HCT116 (cell line): ENCODE measurements around the gene EFCAB8. TPM values are rescaled to one million over a fixed set of nuclear protein-coding genes. Genes with fewer than 3 reads are reported as not detected.

Experiments
- ATAC-seq: fragments of 200-7000 bp; cut with Tn5 transposase; 2 replicates; pipeline ENCODE4 v1.9.1; 2020; ENCODE audit warnings: mild to moderate bottlenecking, moderate library complexity
- BruUV-seq: library from RNA; stranded (reverse); fragments of 400-500 nt; replicated peaks from 2 replicates; lab custom pipeline; 2021; lab: Mats Ljungman, UMichigan
- CTCF ChIA-PET: fragments of 300-600 bp; sonication (Branson Sonifier 250); formaldehyde crosslinking; loops from one replicate; lab custom pipeline; 2021; ENCODE audit warnings: antibody characterized with exemption; lab: Charles Lee
- POLR2A ChIA-PET: fragments of 300-600, 350-600 bp; sonication (Branson Sonifier 250); formaldehyde crosslinking; loops from one replicate; lab custom pipeline; 2021; ENCODE audit warnings: antibody characterized with exemption; lab: Charles Lee
- RAD21 ChIA-PET, 2 experiments: fragments of 300-600 bp; sonication (Branson Sonifier 250); formaldehyde crosslinking; loops; one replicate each; lab custom pipeline; 2023; ENCODE audit warnings: low total read pairs in 2 of 2; ENCODE audit not compliant: uncharacterized antibody in 2 of 2, unreplicated experiment in 2 of 2, low non-redundant PET in 1 of 2; lab: Charles Lee
- DNase-seq: peaks from one replicate; pipeline ENCODE4 v3.0.0-alpha.2; 2010; ENCODE audit warnings: low read depth, low spot score
- H2AFZ ChIP-seq: fragments of 200-600 bp; shearing (Covaris generic), sonication (generic); 2 replicates; pipeline ENCODE4 v1.6.1; 2017; ENCODE audit warnings: low read depth, mixed run types, mixed read lengths, antibody characterized with exemption, low read length; ENCODE audit not compliant: poor library complexity, severe bottlenecking
- H3K27ac ChIP-seq: 2 replicates; pipeline ENCODE4 v1.5.1; 2012; ENCODE audit warnings: low read depth, low read length
- H3K27me3 ChIP-seq: fragments of 200-600 bp; sonication (generic); 2 replicates; pipeline ENCODE4 v1.6.1; 2016; ENCODE audit warnings: mixed run types, low read length, mixed read lengths; ENCODE audit not compliant: insufficient read depth
- H3K36me3 ChIP-seq, 2 experiments: fragments of 200-500 bp in 1 of 2; fragments of 200-600 bp in 1 of 2; sonication (Bioruptor generic) in 1 of 2; sonication (generic) in 1 of 2; 2 replicates each; pipeline versions ENCODE4 v1.5.1 to v1.6.1; 2014 to 2016; ENCODE audit warnings: low read length in 2 of 2, inconsistent platforms in 1 of 2, mixed read lengths in 1 of 2, mixed run types in 1 of 2; ENCODE audit not compliant: insufficient read depth in 2 of 2, control insufficient read depth in 1 of 2
- H3K4me1 ChIP-seq, 2 experiments: fragments of 200-600 bp in 1 of 2; sonication (generic) in 1 of 2; 2 replicates each; pipeline versions ENCODE4 v1.5.1 to v1.6.1; 2012 to 2017; ENCODE audit warnings: low read length in 2 of 2, inconsistent platforms in 1 of 2, mild to moderate bottlenecking in 1 of 2, mixed read lengths in 1 of 2, mixed run types in 1 of 2, moderate library complexity in 1 of 2; ENCODE audit not compliant: insufficient read depth in 2 of 2, control insufficient read depth in 1 of 2
- H3K4me2 ChIP-seq: fragments of 200-600 bp; sonication (generic); 2 replicates; pipeline ENCODE4 v1.6.1; 2017; ENCODE audit warnings: mixed run types, low read length, mixed read lengths
- H3K4me3 ChIP-seq, 2 experiments: fragments of 200-600 bp in 1 of 2; sonication (generic) in 1 of 2; replicated peaks in 1 of 2; 2 replicates each; pipeline ENCODE4 v1.5.1; 2011 to 2016; ENCODE audit warnings: low read length in 2 of 2, control low read depth in 1 of 2, low read depth in 1 of 2, mild to moderate bottlenecking in 1 of 2, mixed read lengths in 1 of 2, mixed run types in 1 of 2
- H3K79me2 ChIP-seq: fragments of 200-600 bp; sonication (generic); 2 replicates; pipeline ENCODE4 v1.6.1; 2017; ENCODE audit warnings: mild to moderate bottlenecking, mixed run types, low read length, moderate library complexity, mixed read lengths; ENCODE audit not compliant: insufficient read depth
- H3K9ac ChIP-seq: fragments of 200-600 bp; sonication (generic); 2 replicates; pipeline ENCODE4 v1.6.1; 2016; ENCODE audit warnings: low read length, mixed read lengths
- H3K9me2 ChIP-seq: fragments of 200-600 bp; sonication (generic), shearing (Covaris generic); 2 replicates; pipeline ENCODE4 v1.6.1; 2017; ENCODE audit warnings: mixed run types, mild to moderate bottlenecking, moderate library complexity; ENCODE audit not compliant: insufficient read depth
- H3K9me3 ChIP-seq, 2 experiments: fragments of 200-500 bp in 1 of 2; fragments of 200-600 bp in 1 of 2; sonication (Bioruptor generic) in 1 of 2; sonication (generic) in 1 of 2; 2 replicates each; pipeline ENCODE4 v1.6.1; 2014 to 2017; ENCODE audit warnings: low read length in 2 of 2, mixed read lengths in 2 of 2, inconsistent platforms in 1 of 2, low read depth in 1 of 2, mild to moderate bottlenecking in 1 of 2, mixed run types in 1 of 2, moderate library complexity in 1 of 2; ENCODE audit not compliant: control insufficient read depth in 1 of 2, insufficient read depth in 1 of 2
- H4K20me1 ChIP-seq: fragments of 200-600 bp; sonication (generic), shearing (Covaris generic); 2 replicates; pipeline ENCODE4 v1.6.1; 2017; ENCODE audit warnings: mixed run types, mild to moderate bottlenecking, moderate library complexity; ENCODE audit not compliant: insufficient read depth
- CEBPB ChIP-seq: IDR thresholded peaks from 2 replicates; pipeline ENCODE4 v1.6.1; 2012; ENCODE audit warnings: low read depth
- EZH2phosphoT487 ChIP-seq: fragments of 200-600 bp; IDR thresholded peaks from 2 replicates; pipeline ENCODE4 v1.6.1; 2018; ENCODE audit warnings: antibody characterized with exemption, borderline replicate concordance
- JUND ChIP-seq: IDR thresholded peaks from 2 replicates; pipeline ENCODE4 v1.6.1; 2012
- RAD21 ChIP-seq: IDR thresholded peaks from 2 replicates; pipeline ENCODE4 v1.6.1; 2012; ENCODE audit warnings: low read depth, mild to moderate bottlenecking
- SP1 ChIP-seq: IDR thresholded peaks from 2 replicates; pipeline ENCODE4 v1.6.1; 2012; ENCODE audit warnings: low read depth
- SRF ChIP-seq: IDR thresholded peaks from 2 replicates; pipeline ENCODE4 v1.6.1; 2012; ENCODE audit warnings: low read depth
- TCF7L2 ChIP-seq: IDR thresholded peaks from 2 replicates; pipeline ENCODE4 v1.7.0; 2011; ENCODE audit warnings: borderline replicate concordance, inconsistent platforms; ENCODE audit not compliant: insufficient read depth, insufficient read length; ENCODE audit errors: extremely low read depth
- intact Hi-C: fragments of 100-400 bp; cut with micrococcal nuclease; formaldehyde crosslinking; loops from 2 replicates; pipeline ENCODE4 v1.10.0; 2022
- total RNA-seq: library from RNA; stranded (reverse); gene quantifications from one replicate; pipeline ENCODE4 v1.2.1, GENCODE V29; 2021; ENCODE audit not compliant: unreplicated experiment
- TF ChIP-seq, protein P1 (sequence below): IDR thresholded peaks from 2 replicates; pipeline ENCODE4 v1.6.1; 2012
- TF ChIP-seq, protein P2 (sequence below): IDR thresholded peaks from 2 replicates; pipeline ENCODE4 v1.6.1; 2011; ENCODE audit warnings: mild to moderate bottlenecking, low read length, moderate library complexity; ENCODE audit not compliant: insufficient replicate concordance; ENCODE audit errors: extremely low read depth
- TF ChIP-seq, protein P3 (sequence below), 3 experiments: fragments of 200-600 bp in 1 of 3; sonication (generic) in 1 of 3; IDR thresholded peaks in 2 of 3; conservative IDR thresholded peaks in 1 of 3; 2 replicates each; pipeline ENCODE4 v1.5.1; 2012 to 2017; ENCODE audit warnings: low read depth in 2 of 3, low read length in 2 of 3, antibody characterized with exemption in 1 of 3, borderline replicate concordance in 1 of 3, control low read depth in 1 of 3, mild to moderate bottlenecking in 1 of 3, mixed read lengths in 1 of 3, mixed run types in 1 of 3, moderate library complexity in 1 of 3; ENCODE audit not compliant: insufficient read depth in 1 of 3
- TF ChIP-seq, protein P4 (sequence below): IDR thresholded peaks from 2 replicates; pipeline ENCODE4 v1.6.1; 2012; ENCODE audit warnings: low read depth

Gene EFCAB8
- total RNA-seq, 1 experiment from 2014 or later, result 0.42 TPM

DNA sequence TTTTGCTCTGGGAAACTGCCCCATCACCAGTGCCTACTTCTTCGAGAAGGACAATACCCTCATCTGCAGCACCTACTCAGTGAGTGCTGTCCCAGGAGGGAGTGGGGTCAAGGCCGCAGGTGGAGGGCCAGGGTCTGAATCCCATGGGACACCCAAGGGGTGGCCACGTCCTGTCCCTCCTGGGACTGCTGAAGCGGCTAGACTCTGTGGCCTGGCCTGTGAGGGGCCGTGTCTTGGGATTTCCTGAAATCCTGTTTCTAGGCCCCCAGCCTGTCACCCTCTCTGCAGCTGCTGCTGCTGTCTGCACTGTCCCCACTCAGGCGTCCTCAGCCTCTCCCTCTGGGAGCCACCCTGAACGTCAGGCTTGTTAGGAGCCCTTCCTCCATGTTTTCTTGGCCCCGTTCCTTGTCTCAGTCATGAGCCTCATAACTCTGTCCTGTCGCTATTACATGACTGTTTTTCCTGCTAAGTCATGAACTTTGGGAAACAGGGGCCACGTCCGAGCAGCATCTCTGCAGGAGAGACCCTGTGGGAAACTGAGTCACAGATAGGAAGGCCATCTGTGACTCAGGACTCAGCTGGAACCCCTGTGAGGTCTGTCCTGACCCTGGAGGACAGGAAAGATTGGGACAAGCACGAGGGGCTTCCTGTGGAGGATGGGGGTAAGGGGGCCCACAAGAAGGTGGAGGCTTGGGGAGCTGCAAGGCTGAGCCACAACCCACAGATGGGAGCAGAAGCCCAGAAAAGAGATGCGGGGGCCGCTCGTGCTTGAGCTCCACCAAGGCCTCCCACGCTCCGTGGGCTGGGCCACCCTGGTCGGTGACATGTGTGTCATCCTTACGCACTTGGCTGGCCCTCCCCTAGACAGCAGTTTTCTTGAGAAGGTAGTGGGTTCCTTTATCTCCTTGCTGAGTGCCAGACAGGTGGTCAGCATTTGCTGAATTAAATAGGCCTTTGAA lies 49.9 kb downstream of the EFCAB8 start:
- Histone ChIP-seq H3K4me3 (no peak overlapping the region), H3K4me1 (no peaks in the 10 kb centered on the region), H4K20me1 (no peaks in the 10 kb centered on the region)
- DNase-seq (no peak), ATAC-seq (no peak)
- TF ChIP-seq, protein P1, sequence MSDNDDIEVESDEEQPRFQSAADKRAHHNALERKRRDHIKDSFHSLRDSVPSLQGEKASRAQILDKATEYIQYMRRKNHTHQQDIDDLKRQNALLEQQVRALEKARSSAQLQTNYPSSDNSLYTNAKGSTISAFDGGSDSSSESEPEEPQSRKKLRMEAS, result no peak
- TF ChIP-seq, protein P2, sequence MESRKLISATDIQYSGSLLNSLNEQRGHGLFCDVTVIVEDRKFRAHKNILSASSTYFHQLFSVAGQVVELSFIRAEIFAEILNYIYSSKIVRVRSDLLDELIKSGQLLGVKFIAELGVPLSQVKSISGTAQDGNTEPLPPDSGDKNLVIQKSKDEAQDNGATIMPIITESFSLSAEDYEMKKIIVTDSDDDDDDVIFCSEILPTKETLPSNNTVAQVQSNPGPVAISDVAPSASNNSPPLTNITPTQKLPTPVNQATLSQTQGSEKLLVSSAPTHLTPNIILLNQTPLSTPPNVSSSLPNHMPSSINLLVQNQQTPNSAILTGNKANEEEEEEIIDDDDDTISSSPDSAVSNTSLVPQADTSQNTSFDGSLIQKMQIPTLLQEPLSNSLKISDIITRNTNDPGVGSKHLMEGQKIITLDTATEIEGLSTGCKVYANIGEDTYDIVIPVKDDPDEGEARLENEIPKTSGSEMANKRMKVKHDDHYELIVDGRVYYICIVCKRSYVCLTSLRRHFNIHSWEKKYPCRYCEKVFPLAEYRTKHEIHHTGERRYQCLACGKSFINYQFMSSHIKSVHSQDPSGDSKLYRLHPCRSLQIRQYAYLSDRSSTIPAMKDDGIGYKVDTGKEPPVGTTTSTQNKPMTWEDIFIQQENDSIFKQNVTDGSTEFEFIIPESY, result no peak
- TF ChIP-seq, protein P3, sequence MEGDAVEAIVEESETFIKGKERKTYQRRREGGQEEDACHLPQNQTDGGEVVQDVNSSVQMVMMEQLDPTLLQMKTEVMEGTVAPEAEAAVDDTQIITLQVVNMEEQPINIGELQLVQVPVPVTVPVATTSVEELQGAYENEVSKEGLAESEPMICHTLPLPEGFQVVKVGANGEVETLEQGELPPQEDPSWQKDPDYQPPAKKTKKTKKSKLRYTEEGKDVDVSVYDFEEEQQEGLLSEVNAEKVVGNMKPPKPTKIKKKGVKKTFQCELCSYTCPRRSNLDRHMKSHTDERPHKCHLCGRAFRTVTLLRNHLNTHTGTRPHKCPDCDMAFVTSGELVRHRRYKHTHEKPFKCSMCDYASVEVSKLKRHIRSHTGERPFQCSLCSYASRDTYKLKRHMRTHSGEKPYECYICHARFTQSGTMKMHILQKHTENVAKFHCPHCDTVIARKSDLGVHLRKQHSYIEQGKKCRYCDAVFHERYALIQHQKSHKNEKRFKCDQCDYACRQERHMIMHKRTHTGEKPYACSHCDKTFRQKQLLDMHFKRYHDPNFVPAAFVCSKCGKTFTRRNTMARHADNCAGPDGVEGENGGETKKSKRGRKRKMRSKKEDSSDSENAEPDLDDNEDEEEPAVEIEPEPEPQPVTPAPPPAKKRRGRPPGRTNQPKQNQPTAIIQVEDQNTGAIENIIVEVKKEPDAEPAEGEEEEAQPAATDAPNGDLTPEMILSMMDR (IDR thresholded peaks at IDR 0.05 in 2 of 3, conservative IDR thresholded peaks at IDR 0.05 in 1 of 3; ENCODE audit: borderline replicate concordance in 1 of 3, insufficient read depth in 1 of 3, low read depth in 2 of 3, low read length in 2 of 3), result no peak
- TF ChIP-seq RAD21, result no peak
- TF ChIP-seq SP1, result no peak
- no peak for TF ChIP-seq JUND
- no peak for TF ChIP-seq TCF7L2
- TF ChIP-seq SRF, result no peak
- TF ChIP-seq, protein P4, sequence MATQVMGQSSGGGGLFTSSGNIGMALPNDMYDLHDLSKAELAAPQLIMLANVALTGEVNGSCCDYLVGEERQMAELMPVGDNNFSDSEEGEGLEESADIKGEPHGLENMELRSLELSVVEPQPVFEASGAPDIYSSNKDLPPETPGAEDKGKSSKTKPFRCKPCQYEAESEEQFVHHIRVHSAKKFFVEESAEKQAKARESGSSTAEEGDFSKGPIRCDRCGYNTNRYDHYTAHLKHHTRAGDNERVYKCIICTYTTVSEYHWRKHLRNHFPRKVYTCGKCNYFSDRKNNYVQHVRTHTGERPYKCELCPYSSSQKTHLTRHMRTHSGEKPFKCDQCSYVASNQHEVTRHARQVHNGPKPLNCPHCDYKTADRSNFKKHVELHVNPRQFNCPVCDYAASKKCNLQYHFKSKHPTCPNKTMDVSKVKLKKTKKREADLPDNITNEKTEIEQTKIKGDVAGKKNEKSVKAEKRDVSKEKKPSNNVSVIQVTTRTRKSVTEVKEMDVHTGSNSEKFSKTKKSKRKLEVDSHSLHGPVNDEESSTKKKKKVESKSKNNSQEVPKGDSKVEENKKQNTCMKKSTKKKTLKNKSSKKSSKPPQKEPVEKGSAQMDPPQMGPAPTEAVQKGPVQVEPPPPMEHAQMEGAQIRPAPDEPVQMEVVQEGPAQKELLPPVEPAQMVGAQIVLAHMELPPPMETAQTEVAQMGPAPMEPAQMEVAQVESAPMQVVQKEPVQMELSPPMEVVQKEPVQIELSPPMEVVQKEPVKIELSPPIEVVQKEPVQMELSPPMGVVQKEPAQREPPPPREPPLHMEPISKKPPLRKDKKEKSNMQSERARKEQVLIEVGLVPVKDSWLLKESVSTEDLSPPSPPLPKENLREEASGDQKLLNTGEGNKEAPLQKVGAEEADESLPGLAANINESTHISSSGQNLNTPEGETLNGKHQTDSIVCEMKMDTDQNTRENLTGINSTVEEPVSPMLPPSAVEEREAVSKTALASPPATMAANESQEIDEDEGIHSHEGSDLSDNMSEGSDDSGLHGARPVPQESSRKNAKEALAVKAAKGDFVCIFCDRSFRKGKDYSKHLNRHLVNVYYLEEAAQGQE, result no peak
- TF ChIP-seq CEBPB, result no peak
- no peak for TF ChIP-seq EZH2phosphoT487
- TF ChIP-seq, all 23 proteins: peak for 0
- Histone ChIP-seq H3K9me2 (no peaks in the 10 kb centered on the region), H2AFZ (no peak overlapping the region), H3K27ac (no peak overlapping the region), H3K36me3 (no peaks in the 10 kb centered on the region), H3K27me3 (no peaks in the 10 kb centered on the region), H3K4me2 (no peak overlapping the region), H3K79me2 (no peaks in the 10 kb centered on the region), H3K9me3 (no peaks in the 10 kb centered on the region), H3K9ac (no peak overlapping the region)
- BruUV-seq, result no TSS peak
- intact Hi-C loops, result no loop called here
- ChIA-PET CTCF (no interaction called here), RAD21 (no interaction called here), POLR2A (no interaction called here)
